Measurements from ENCODE around the gene RELB.
"Not testable (repeated sequence)": the region's sequence is repeated elsewhere in the genome, so short reads cannot be mapped to it uniquely, and the experiment has no call there.

Gene RELB

GRCh38 chr19:44986389-44986788 lies 14.9 kb upstream of the RELB start:
- DNase-seq, result no peak

GRCh38 chr19:44987148-44987675 lies 14.1 kb upstream of the RELB start:
- no peak for DNase-seq

DNA sequence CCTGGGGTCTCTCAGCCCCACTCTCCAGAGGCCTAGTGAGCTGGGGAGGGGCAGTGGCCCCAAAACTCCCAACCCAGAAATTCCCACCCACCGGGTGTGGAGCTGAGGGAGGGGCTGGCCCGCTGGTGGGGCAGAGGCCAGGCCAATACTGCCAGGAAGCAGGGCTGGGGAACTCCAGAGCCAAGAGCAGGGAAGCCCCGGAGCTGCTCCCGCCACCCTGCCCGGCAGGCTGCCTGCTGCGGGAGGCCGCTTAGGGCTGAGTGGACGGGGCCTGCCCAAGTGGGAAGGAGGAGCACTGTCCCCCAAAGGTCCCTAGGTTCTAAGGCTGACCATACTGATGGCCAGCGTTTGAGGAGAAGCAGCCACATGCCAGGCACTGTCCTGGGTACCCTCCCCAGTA lies 13.0 kb upstream of the RELB start:
- no peak for DNase-seq

DNA sequence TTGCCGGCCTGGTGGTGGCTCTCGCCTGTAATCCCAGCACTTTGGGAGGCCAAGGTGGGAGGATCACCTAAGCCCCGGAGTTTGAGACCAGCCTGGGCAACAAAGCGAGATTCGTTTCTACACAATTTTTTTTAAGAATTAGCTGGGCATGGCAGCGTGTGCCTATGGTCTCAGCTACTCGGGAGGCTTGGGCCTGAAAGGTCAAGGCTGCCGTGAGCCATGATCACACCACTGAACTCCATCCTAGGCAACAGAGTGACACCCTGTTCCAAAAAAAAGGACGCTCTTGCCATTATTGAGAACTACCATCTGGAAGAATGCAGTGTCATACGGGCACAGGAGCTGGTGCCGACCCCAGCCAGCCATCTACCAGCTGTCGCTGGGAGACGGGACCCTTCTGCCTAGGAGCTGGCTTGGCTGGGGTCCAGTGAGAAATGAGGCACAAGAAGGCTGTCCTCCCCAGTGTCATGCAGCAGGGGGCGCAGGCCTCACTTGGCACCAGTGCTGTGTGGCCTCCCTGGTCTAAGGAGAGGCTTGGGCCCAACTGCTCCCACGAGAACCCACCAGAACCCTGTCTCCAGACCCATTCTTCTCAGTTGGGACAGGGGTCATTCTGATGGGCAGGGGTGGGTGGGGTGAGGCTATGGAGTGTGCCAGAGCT lies 12.2 kb upstream of the RELB start:
- DNase-seq, result peak in 40 of 58 donors; percentile 1 to 63 (median 22)

GRCh38 chr19:44990459-44990858 lies 10.8 kb upstream of the RELB start:
- no peak for DNase-seq

- DNase-seq, result no peak
These were observed 10.3 kb upstream of the RELB start for GRCh38 chr19:44990966-44991365.

GRCh38 chr19:44992336-44993163 lies 8.7 kb upstream of the RELB start:
- no peak for DNase-seq

DNA sequence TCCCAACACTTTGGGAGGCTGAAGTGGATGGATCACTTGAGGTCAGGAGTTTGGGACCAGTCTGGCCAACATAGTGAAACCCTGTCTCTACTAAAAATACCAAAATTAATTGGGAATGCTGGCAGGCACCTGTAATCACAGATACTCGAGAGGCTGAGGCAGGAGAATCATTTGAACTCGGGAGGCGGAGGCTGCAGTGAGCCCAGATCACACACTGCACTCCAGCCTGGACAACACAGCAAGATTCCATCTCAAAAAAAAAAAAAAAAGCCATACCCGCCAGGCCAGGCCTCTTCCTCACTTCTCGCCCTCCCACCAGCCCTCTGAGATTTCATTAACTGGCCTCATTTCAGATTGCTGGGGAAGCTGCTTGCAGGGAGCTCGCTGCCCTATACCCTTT lies 7.7 kb upstream of the RELB start:
- DNase-seq, result no peak

- no peak for DNase-seq
These were observed 7.2 kb upstream of the RELB start for GRCh38 chr19:44993926-44994537.

DNA sequence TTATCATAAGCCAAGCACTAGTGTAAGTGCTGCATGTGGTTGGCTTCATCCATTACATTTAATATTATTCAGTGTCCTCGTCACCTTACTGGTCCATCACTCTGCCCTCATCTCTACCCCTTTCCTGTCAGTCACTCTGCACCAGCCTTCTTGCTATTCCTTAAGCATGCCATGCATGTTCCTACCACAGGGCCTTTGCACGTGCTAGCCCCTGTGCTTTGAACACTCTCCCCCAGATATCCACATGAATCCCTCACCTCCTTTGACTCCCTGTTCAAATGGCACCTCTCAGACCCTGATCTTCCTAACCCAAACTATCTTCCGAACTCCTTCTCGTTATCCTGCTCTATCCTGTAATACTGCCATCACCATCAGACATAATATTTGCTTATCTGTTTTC lies 3.2 kb upstream of the RELB start:
- DNase-seq, result no peak

GRCh38 chr19:44999131-44999925 lies 1.9 kb upstream of the RELB start:
- not testable (repeated sequence) for DNase-seq

- not testable (repeated sequence) for DNase-seq
These were observed 599 bp upstream of the RELB start for GRCh38 chr19:45000665-45001064.

GRCh38 chr19:45003485-45003884 lies 2.2 kb downstream of the RELB start:
- DNase-seq, result no peak

- DNase-seq, result no peak
These were observed 4.5 kb downstream of the RELB start for GRCh38 chr19:45005787-45006186.

DNA sequence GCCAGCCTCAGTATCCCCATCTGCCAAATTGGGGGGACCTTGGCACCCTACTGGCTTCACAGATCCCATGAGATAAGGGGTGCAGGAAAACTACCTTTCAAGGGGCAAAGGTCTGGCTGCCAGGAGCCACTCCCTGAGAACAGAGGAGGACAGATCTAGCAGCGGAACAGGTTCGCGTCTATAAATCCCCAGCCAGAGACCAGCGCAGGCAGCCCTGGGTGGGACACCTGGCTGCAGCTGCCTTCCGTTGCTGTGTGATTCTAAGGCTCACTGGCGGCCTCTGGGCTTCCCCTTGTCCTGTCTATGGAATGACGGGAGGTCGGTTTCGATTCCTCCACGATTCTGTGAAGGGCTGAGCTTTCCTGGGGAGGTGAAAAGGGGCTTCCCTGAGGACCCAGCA lies 7.3 kb downstream of the RELB start:
- no peak for DNase-seq

- no peak for DNase-seq
These were observed 8.5 kb downstream of the RELB start for GRCh38 chr19:45009625-45010255.

- no peak for DNase-seq
These were observed 9.0 kb downstream of the RELB start for GRCh38 chr19:45010306-45010705.

- DNase-seq, result no peak
These were observed 10.7 kb downstream of the RELB start for GRCh38 chr19:45011959-45012358.

GRCh38 chr19:45016388-45017314 lies 15.4 kb downstream of the RELB start:
- DNase-seq, result peak in 53 of 58 donors; percentile 8 to 76 (median 57)

- DNase-seq, result no peak
These were observed 17.9 kb downstream of the RELB start for GRCh38 chr19:45019187-45019586.

All from anterior cingulate cortex (tissue), 58 donors.